GM20431 (cell line): ENCODE results near the gene TRIM65.
"Not testable (repeated sequence)": the region's sequence is repeated elsewhere in the genome, so short reads cannot be mapped to it uniquely, and the experiment has no call there.

ENCODE experiments used
- in situ Hi-C: fragments of 300-500 bp; cut with MseI, MboI; formaldehyde crosslinking; loops from one replicate; pipeline ENCODE4 v1.15.0; 2020; ENCODE audit warnings: low sequenced_read_pairs; ENCODE audit not compliant: unreplicated experiment

Gene TRIM65

DNA sequence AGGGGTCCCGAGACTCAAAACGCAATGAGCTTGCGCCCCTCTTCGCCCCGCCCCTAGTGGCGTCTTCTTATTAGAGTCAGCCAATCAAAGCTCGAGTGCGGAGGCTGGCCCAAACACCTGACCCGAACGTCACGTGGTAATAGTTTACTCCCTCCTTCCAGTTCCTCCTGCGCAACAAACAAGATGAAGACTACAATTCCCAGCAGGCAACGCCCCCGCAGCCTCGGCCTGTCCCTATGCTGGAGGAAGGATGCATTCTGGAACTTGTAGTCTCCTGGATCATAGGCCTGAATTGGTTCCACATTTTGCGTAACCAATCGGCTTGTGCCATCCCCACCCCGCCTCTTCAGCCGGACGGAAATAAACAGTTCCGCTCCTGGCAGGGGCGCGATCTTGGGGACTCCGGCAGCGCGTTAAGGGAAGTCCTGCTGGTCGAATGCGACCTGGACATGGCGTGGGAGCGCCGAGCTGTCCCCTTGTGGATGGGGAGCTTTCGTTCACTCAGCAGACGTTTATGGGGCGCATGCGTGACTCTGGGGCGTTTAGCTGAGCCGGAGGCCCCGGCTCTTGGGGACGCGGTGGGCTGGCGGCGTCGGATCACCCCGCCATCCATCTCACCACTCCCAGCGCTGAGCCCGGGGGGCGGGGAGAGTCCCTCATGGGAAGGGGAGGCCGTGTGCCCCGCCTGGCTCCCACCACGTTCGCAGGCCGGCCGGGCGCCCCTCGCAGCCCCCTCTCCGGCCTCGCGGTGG, 41.3 kb downstream of the TRIM65 start, which contains the start of gene WBP2:
Gene WBP2, minus strand, starts transcription at position 26 of the 752 bp plus-strand sequence. CDS start 38 bp downstream, outside the sequence.
- in situ Hi-C loops, result no loop called here

DNA sequence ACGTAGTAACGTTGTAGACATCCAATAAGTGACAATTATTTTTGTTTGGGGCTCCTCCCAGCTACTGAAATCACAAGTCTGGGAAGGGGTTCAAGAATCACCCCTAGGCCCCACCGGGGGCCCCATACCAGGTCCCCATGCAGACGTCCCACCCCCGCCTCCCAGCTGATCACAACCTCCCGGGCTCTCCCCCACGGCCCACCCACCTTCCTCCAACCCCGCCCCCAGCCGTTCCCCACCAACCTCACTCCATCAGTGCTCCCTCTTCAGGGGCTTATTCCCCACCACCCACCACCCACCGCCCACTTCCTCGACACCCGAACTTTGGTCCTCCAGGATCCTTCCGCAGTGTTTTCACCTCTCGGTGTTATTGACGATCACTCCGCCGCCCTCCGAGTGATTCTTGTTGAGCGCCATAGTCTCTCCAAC, 41.9 kb downstream of the TRIM65 start:
- in situ Hi-C loops, result no loop called here

- in situ Hi-C loops, result no loop called here
Observed at GRCh38 chr17:75854101-75854748, 42.5 kb downstream of the TRIM65 start.

GRCh38 chr17:75853433-75853832, 43.3 kb downstream of the TRIM65 start:
- in situ Hi-C loops, result no loop called here

- in situ Hi-C loops, result not testable (repeated sequence)
Observed at GRCh38 chr17:75851693-75851991, 45.1 kb downstream of the TRIM65 start.

GRCh38 chr17:75850928-75851692, 45.6 kb downstream of the TRIM65 start:
- in situ Hi-C loops, result no loop called here

GRCh38 chr17:75849724-75850123, 47.0 kb downstream of the TRIM65 start:
- in situ Hi-C loops, result no loop called here

- in situ Hi-C loops, result no loop called here
Observed at GRCh38 chr17:75849279-75849646, 47.5 kb downstream of the TRIM65 start.

DNA sequence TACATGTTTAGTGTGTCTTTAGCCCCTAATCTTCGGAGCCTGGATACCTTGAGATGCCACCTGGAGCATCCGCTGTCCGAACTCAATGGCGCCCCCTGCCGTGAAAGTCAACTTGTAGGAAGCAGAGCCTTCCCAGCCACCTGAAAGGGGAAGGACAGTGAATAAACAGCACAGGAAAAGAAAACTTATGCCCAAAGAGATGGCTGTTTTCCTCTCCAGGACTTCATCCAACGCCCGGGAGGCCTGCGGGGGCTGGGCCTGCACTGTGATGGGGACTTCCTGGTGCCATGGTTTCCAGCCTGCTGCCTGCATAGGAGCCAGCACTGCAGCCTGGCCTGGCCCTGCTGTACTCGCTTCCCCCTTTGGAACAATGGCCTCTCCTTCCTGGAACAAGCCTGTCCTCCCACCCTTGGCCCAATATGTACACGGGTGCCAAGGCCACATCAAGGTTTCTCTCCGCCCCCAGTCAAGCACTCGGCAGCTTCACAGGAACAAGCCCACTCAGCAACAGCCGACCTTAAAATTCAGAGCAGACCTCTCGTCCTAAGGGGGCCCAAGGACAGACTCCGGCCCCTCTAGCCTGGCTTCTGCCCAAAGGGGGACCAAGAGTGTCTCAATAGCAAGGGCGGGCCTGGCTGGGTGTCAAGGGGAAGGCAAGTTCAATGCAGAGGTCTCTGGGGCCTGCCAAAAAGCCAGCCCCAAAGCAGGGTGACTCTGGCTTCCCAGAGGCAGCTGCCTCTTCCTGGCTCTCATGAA, 48.0 kb downstream of the TRIM65 start:
- in situ Hi-C loops, result no loop called here

- in situ Hi-C loops, result no loop called here
Observed at GRCh38 chr17:75847614-75848522, 48.9 kb downstream of the TRIM65 start.

DNA sequence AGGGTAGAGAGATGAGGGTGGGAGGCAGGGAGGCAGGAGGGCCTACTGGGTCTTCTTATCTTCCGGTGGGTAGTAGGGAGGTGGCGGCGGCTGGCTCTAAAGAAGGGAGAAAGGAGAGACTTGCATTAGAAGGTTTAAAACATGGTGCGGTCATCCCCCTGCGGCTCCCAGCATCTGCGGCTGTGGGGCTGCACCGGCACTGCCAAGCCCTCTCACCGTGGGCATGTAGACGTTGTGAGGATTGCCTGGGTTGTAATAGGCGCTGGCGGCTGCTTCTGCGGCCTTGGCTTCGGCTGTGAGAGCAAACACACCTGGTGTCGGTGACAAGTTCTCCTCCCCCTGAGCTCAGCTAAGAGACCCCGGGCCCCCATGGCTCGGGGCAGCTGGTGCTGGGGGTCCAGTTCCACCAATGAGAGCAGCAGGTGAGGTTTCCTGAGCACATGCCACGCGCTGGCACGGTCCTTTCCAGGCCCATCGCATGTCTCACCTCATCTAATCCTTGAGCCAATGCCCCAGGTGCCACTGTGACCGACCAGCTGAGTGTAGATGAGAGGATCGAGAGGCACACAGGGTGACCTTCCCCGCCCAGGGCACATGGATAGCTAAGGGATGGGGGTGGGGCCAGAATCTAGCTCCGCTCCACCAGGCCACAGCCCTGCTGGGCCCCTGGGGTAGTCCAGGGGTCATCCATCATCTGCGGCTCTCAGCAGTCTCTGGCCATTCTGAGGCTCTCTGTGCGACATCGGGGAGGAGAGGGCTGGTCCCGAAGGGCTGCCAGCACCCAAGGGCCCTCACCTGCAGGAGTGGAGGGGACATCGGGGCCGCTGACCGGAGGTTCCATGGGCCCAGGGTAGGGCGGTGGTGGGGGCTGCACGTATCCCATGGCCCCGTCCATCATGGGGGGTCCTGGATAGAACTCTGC, 49.8 kb downstream of the TRIM65 start:
- in situ Hi-C loops, result no loop called here

GRCh38 chr17:75845933-75846691, 50.6 kb downstream of the TRIM65 start:
- in situ Hi-C loops, result no loop called here

DNA sequence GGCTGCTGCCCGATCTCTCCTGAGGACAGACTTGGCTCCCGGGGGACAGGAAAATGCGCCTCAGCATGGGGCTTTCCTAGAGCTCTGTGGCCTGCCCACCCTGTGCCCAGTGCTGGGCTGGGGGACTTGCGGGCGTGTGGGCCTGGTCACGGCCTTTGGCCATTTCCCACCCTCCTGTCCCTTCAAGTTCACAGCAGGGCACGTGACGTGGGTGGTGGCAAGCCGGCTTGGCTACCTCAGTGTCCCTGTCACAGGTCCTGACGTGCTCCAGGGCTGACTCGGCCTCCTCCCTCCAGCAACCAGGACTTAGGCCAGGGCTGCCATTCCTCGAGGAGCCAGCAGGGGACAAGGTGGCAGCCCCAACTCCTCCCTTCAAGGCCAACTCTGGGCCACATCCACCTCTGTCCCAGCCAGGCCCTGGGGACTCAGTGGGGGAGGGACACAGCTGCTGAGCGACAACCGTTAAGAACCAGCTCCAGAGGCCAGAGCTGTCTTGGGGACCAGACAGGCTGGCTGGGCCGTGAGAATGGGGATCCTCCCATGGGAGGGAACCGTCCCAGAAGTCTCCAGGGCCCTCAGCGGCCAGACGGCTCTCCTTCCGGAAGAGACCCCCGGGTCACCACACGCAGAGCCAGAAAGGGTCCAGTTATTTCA, 51.6 kb downstream of the TRIM65 start:
- in situ Hi-C loops, result no loop called here

DNA sequence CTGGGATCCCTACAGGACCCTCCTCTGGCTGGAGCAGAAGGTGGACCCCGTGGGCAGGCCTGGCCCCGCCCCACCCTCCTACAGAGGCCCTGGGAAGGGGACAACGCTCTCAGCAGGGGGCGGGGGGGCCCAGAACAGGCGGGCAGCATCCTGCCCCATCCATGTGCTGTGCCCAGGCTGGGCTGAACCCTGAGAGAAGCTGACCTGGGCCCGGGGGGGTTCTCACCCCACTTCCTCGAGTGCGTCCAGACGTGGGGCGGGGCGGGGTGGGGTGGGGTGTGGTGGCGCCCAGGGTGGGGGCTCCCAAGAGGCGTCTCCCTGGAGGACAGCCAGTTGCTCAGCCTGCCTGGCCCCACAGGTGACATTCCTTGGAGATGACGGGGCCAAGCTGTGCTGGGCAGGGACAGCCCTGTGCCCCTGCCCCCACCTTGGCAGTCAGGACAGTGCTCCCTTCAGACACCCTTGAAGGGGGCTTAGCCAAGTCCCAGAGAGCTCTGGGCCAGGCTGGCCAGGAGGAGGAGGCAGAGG, 52.2 kb downstream of the TRIM65 start:
- in situ Hi-C loops, result no loop called here

DNA sequence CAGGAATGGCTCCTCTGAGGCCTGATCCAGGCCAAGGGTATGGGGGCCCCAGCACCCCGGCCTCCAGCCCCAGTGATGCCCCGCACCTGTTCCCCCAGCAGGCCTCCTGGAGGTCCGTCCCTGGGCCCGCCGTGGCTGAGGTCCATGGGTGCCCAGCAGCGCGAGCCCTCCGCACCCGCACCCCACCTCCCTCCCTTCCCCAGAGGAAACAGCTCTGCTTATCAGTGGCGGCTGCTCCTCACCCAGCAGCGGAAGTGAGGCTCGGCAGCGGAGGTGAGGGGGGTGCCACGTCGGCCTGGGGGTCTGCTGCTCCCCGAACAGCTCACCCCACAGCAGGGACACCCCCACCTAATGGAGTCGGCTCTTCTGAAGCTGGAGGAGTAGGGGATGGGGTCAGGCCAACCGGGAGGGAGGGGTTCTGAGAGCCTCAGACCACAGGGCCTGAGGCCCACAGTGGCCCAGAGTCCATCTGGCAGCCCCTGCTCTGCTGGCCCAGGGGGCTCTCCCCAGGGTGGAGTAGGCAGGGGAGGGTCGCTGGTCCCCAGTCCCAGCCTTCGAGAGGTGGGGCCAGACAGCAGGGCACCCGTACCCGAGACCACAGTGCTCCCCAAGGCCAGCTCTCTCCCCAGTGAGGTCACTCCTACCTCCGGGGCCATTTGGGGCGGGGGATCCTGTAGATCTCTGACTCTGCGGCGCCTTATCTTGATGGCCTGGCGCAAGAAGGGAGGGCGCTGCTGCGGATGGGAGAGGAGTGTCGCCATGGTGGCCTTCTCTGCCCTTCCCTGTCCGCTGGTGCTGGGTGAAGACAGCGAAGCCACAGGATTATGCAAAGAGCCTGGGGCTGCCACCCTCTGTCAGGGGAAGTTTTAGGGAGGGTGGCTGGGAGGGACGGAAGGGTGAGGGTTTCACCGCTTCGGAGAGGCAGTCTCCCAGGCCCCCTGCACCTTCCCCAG, 52.9 kb downstream of the TRIM65 start, which contains the start of gene UNC13D:
Gene UNC13D, minus strand, starts transcription at position 828 of the 953 bp plus-strand sequence. Its CDS starts 67 bp downstream, at position 761.
- in situ Hi-C loops, result no loop called here
